Vagina (tissue), 2 donors: Measurements from ENCODE around the gene CPA1. TPM values are rescaled to one million over a fixed set of nuclear protein-coding genes. Genes with fewer than 3 reads are reported as not detected.

Experiments used
- DNase-seq, 2 donors: peaks; one replicate each; pipeline ENCODE4 v3.0.0-alpha.2; 2017; ENCODE audit errors: extremely low spot score in 2 of 2
- H3K27ac ChIP-seq: fragments of 200-600 bp; sonication (generic); one replicate; pipeline ENCODE4 v1.5.1; 2019
- H3K27me3 ChIP-seq: fragments of 200-600 bp; sonication (generic); one replicate; pipeline ENCODE4 v1.5.1; 2019
- H3K36me3 ChIP-seq, 2 donors: fragments of 200-600 bp; sonication (generic); one replicate each; pipeline ENCODE4 v1.5.1; 2017 to 2019
- H3K4me1 ChIP-seq: fragments of 200-600 bp; sonication (generic); one replicate; pipeline ENCODE4 v1.5.1; 2019
- H3K4me3 ChIP-seq, 2 donors: fragments of 200-600 bp; sonication (generic); 1 replicate in 1 of 2; 2 replicates in 1 of 2; pipeline ENCODE4 v1.5.1; 2016 to 2019
- H3K9me3 ChIP-seq: fragments of 200-600 bp; sonication (generic); one replicate; pipeline ENCODE4 v1.5.1; 2019
- CTCF ChIP-seq, 3 experiments: fragments of 450-650 bp in 2 of 3; fragments of 200-600 bp in 1 of 3; sonication (generic) in 1 of 3; IDR thresholded peaks; one replicate each; pipeline ENCODE4 v1.5.1; 2017 to 2019; ENCODE audit warnings: antibody characterized with exemption in 3 of 3, mild to moderate bottlenecking in 2 of 3, moderate library complexity in 2 of 3
- POLR2A ChIP-seq, 2 donors: fragments of 450-650 bp; IDR thresholded peaks; one replicate each; pipeline ENCODE4 v1.6.1; 2017; ENCODE audit warnings: antibody characterized with exemption in 2 of 2, mild to moderate bottlenecking in 2 of 2, moderate library complexity in 2 of 2
- POLR2AphosphoS5 ChIP-seq, 2 donors: sonication (generic); formaldehyde crosslinking; IDR thresholded peaks; one replicate each; pipeline ENCODE4 v1.9.0; 2017; ENCODE audit warnings: antibody characterized with exemption in 2 of 2, mild to moderate bottlenecking in 2 of 2, low read depth in 1 of 2; ENCODE audit not compliant: insufficient read depth in 1 of 2
- intact Hi-C: fragments of 100-400 bp; cut with DNase I; formaldehyde crosslinking; loops from one replicate; pipeline ENCODE4 v1.15.1; 2023
- total RNA-seq: library from RNA; depleted of rRNA; stranded (reverse); fragments of >200 nt; gene quantifications from one replicate; pipeline ENCODE4 v1.2.3, GENCODE V29; 2016

Gene CPA1
- total RNA-seq, 1 donor from 2014 or later = not detected

GRCh38 chr7:130398526-130399090 is 18.3 kb downstream of the CPA1 start:
- peaks cover under 1% of the 10 kb centered on the region for H3K4me1 ChIP-seq
- H3K36me3 ChIP-seq = no peaks in the 10 kb centered on the region
- no peaks in the 10 kb centered on the region for H3K9me3 ChIP-seq
- intact Hi-C loops = no loop called here
- no peak overlapping the region for H3K27ac ChIP-seq
- TF ChIP-seq POLR2A (IDR thresholded peaks at IDR 0.05) (no peak), POLR2AphosphoS5 (IDR thresholded peaks at IDR 0.05; ENCODE audit: insufficient read depth in 1 of 2, low read depth in 1 of 2) (no peak), CTCF (IDR thresholded peaks at IDR 0.05) (no peak)
- H3K27me3 ChIP-seq = no peaks in the 10 kb centered on the region
- DNase-seq = no peak
- H3K4me3 ChIP-seq = no peak overlapping the region

- intact Hi-C loops = no loop called here
- H3K27ac ChIP-seq = peak overlapping the region; percentile 20
- H3K27me3 ChIP-seq = no peaks in the 10 kb centered on the region
- no peak for DNase-seq
- TF ChIP-seq POLR2AphosphoS5 (IDR thresholded peaks at IDR 0.05; ENCODE audit: insufficient read depth in 1 of 2, low read depth in 1 of 2) (no peak), CTCF (IDR thresholded peaks at IDR 0.05) (no peak)
- no peaks in the 10 kb centered on the region for H3K9me3 ChIP-seq
- no peak overlapping the region for H3K4me3 ChIP-seq
- no peaks in the 10 kb centered on the region for H3K36me3 ChIP-seq
- no peaks in the 10 kb centered on the region for H3K4me1 ChIP-seq
Measured at GRCh38 chr7:130400120-130400572, 19.9 kb downstream of the CPA1 start.

GRCh38 chr7:130401101-130401500 is 20.8 kb downstream of the CPA1 start:
- no peak overlapping the region for H3K4me3 ChIP-seq
- H3K27me3 ChIP-seq = no peaks in the 10 kb centered on the region
- no peaks in the 10 kb centered on the region for H3K9me3 ChIP-seq
- no peak for DNase-seq
- H3K4me1 ChIP-seq = no peaks in the 10 kb centered on the region
- H3K36me3 ChIP-seq = no peaks in the 10 kb centered on the region
- TF ChIP-seq POLR2A (IDR thresholded peaks at IDR 0.05) = no peak
- no peak for TF ChIP-seq CTCF (IDR thresholded peaks at IDR 0.05)
- no peak overlapping the region for H3K27ac ChIP-seq
- intact Hi-C loops = no loop called here

- Histone ChIP-seq H3K27me3 (no peaks in the 10 kb centered on the region), H3K36me3 (no peaks in the 10 kb centered on the region), H3K4me3 (no peak overlapping the region), H3K27ac (no peak overlapping the region), H3K4me1 (no peaks in the 10 kb centered on the region), H3K9me3 (no peaks in the 10 kb centered on the region)
- DNase-seq = no peak
- intact Hi-C loops = no loop called here
- TF ChIP-seq POLR2AphosphoS5 (IDR thresholded peaks at IDR 0.05; ENCODE audit: insufficient read depth in 1 of 2, low read depth in 1 of 2) (no peak), POLR2A (IDR thresholded peaks at IDR 0.05) (no peak), CTCF (IDR thresholded peaks at IDR 0.05) (no peak)
Measured at GRCh38 chr7:130401578-130401977, 21.3 kb downstream of the CPA1 start.

GRCh38 chr7:130405003-130405402 is 24.7 kb downstream of the CPA1 start:
- Histone ChIP-seq H3K36me3 (no peaks in the 10 kb centered on the region), H3K4me3 (no peak overlapping the region), H3K9me3 (no peaks in the 10 kb centered on the region), H3K27me3 (no peaks in the 10 kb centered on the region), H3K27ac (no peak overlapping the region), H3K4me1 (no peaks in the 10 kb centered on the region)
- TF ChIP-seq CTCF (IDR thresholded peaks at IDR 0.05) (no peak), POLR2A (IDR thresholded peaks at IDR 0.05) (no peak), POLR2AphosphoS5 (IDR thresholded peaks at IDR 0.05; ENCODE audit: insufficient read depth in 1 of 2, low read depth in 1 of 2) (no peak)
- no peak for DNase-seq
- intact Hi-C loops = no loop called here
